Tibial nerve (tissue), 4 donors: ENCODE data around the gene CABLES1.

Experiments used
- EP300 ChIP-seq, 2 donors: sonication (generic); formaldehyde crosslinking; IDR thresholded peaks; one replicate each; pipeline ENCODE4 v1.6.1; 2017; ENCODE audit warnings: antibody characterized with exemption in 2 of 2, mild to moderate bottlenecking in 1 of 2
- POLR2A ChIP-seq, 2 donors: fragments of 450-650 bp; IDR thresholded peaks; one replicate each; pipeline ENCODE4 v1.6.1; 2017; ENCODE audit warnings: antibody characterized with exemption in 2 of 2, mild to moderate bottlenecking in 2 of 2, moderate library complexity in 2 of 2
- TF ChIP-seq, protein P1 (sequence below), 5 experiments: fragments of 200-600 bp in 3 of 5; fragments of 450-650 bp in 2 of 5; sonication (generic) in 3 of 5; IDR thresholded peaks; one replicate each; pipeline ENCODE4 v1.5.1; 2016 to 2019; ENCODE audit warnings: antibody characterized with exemption in 5 of 5, mild to moderate bottlenecking in 3 of 5, moderate library complexity in 2 of 5

DNA sequence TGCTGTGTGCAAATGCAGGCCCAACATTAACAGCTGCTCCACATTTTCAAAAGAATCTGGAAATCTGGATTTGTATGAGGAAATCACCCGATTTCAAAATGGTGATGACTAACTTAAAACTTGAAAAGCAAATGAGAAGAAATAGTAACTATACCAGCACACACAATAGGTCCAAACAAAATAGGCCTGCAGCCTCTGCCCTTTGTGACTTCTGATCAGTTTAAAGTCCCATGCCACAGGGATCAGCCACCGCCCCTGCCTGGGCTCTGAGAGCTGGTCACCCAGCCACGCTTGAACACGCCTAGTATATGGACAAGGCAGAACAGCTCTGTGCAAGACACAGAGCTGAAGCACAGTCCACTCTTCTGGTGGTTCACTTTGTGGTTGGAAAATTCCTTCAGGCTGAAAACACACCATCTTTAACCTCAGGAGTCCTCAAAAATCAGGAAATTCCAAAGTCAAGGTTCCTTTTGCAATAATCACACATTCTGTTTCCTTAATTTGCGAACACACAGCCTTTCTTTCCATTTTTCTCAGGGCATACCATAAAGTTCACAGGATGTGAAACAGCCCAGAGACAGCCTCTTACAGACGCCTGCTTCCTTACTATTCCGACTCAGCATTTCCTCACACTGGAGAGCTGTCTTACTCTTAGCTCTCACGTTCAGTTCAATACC lies 167.7 kb downstream of the CABLES1 start:
- TF ChIP-seq, protein P1, sequence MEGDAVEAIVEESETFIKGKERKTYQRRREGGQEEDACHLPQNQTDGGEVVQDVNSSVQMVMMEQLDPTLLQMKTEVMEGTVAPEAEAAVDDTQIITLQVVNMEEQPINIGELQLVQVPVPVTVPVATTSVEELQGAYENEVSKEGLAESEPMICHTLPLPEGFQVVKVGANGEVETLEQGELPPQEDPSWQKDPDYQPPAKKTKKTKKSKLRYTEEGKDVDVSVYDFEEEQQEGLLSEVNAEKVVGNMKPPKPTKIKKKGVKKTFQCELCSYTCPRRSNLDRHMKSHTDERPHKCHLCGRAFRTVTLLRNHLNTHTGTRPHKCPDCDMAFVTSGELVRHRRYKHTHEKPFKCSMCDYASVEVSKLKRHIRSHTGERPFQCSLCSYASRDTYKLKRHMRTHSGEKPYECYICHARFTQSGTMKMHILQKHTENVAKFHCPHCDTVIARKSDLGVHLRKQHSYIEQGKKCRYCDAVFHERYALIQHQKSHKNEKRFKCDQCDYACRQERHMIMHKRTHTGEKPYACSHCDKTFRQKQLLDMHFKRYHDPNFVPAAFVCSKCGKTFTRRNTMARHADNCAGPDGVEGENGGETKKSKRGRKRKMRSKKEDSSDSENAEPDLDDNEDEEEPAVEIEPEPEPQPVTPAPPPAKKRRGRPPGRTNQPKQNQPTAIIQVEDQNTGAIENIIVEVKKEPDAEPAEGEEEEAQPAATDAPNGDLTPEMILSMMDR (IDR thresholded peaks at IDR 0.05), result no peak
- TF ChIP-seq POLR2A (IDR thresholded peaks at IDR 0.05) (no peak), EP300 (IDR thresholded peaks at IDR 0.05) (peak in 1 of 2 donors; percentile 7)
